H1 (cell line): Measurements from ENCODE around the gene PKN1. TPM values are rescaled to one million over a fixed set of nuclear protein-coding genes. Genes with fewer than 3 reads are reported as not detected.

Source experiments
- CTCF ChIA-PET: fragments of 300-600 bp; sonication (Branson Sonifier 250); formaldehyde crosslinking; loops from one replicate; lab custom pipeline; 2021; ENCODE audit not compliant: partially characterized antibody; lab: Charles Lee
- POLR2A ChIA-PET: fragments of 300-600 bp; sonication (Branson Sonifier 250); formaldehyde crosslinking; loops from one replicate; lab custom pipeline; 2021; ENCODE audit warnings: inconsistent platforms; ENCODE audit not compliant: partially characterized antibody; lab: Charles Lee
- DNase-seq, 2 experiments: peaks; one replicate each; pipeline versions ENCODE4 v3.0.0 to v3.0.0-alpha.2; 2010 to 2022; ENCODE audit warnings: low spot score in 2 of 2, low read depth in 1 of 2, mixed read lengths in 1 of 2
- FAIRE-seq: peaks from 2 replicates; lab custom pipeline; 2011; peaks lifted over from hg19 to GRCh38; lab: Jason Lieb, UNC
- H2AFZ ChIP-seq: 2 replicates; pipeline ENCODE4 v1.8.1; 2012; ENCODE audit warnings: low read length, inconsistent platforms
- H2AK5ac ChIP-seq: 2 replicates; pipeline ENCODE4 v1.6.1; 2013; ENCODE audit warnings: low read depth, low read length
- H2BK120ac ChIP-seq: replicated peaks from 2 replicates; pipeline ENCODE3; 2013; ENCODE audit warnings: low read depth, low read length, inconsistent platforms
- H2BK12ac ChIP-seq: 2 replicates; pipeline ENCODE4 v1.6.1; 2013; ENCODE audit warnings: low read depth, low read length
- H2BK15ac ChIP-seq: 2 replicates; pipeline ENCODE4 v1.6.1; 2013; ENCODE audit warnings: low read length
- H2BK20ac ChIP-seq: 2 replicates; pipeline ENCODE4 v1.6.1; 2013; ENCODE audit warnings: low read length
- H2BK5ac ChIP-seq: 2 replicates; pipeline ENCODE4 v1.6.1; 2013; ENCODE audit warnings: low read depth, low read length
- H3K14ac ChIP-seq: 2 replicates; pipeline ENCODE4 v1.6.1; 2013; ENCODE audit warnings: inconsistent platforms; ENCODE audit not compliant: insufficient read length
- H3K18ac ChIP-seq: 2 replicates; pipeline ENCODE4 v1.6.1; 2013; ENCODE audit warnings: low read length; ENCODE audit errors: extremely low read depth
- H3K23ac ChIP-seq: 2 replicates; pipeline ENCODE4 v1.6.1; 2013; ENCODE audit warnings: inconsistent platforms; ENCODE audit not compliant: insufficient read length
- H3K23me2 ChIP-seq: 2 replicates; pipeline ENCODE4 v1.6.1; 2013; ENCODE audit warnings: low read depth, low read length
- H3K27ac ChIP-seq: 2 replicates; pipeline ENCODE4 v1.6.1; 2011; ENCODE audit warnings: low read depth, low read length, inconsistent platforms
- H3K27me3 ChIP-seq, 4 experiments: replicated peaks in 1 of 4; 1 replicate in 1 of 4; 2 replicates in 3 of 4; pipeline versions ENCODE4 v1.6.1 to v1.8.1; 2011 to 2013; ENCODE audit warnings: low read length in 3 of 4, mild to moderate bottlenecking in 3 of 4, inconsistent platforms in 2 of 4, mixed read lengths in 2 of 4, moderate library complexity in 1 of 4; ENCODE audit not compliant: control insufficient read depth in 3 of 4, insufficient read depth in 3 of 4; ENCODE audit errors: extremely low read depth in 1 of 4
- H3K36me3 ChIP-seq, 4 experiments: 2 replicates each; pipeline versions ENCODE4 v1.6.1 to v1.8.1; 2011 to 2013; ENCODE audit warnings: mild to moderate bottlenecking in 4 of 4, low read length in 3 of 4, moderate library complexity in 2 of 4, control low read depth in 1 of 4, inconsistent platforms in 1 of 4; ENCODE audit not compliant: insufficient read depth in 4 of 4, control insufficient read depth in 2 of 4
- H3K4ac ChIP-seq: replicated peaks from 2 replicates; pipeline ENCODE3; 2013; ENCODE audit warnings: low read length, low read depth, mixed read lengths, inconsistent platforms; ENCODE audit not compliant: insufficient read length
- H3K4me1 ChIP-seq, 4 experiments: replicated peaks in 1 of 4; 1 replicate in 1 of 4; 2 replicates in 3 of 4; pipeline versions ENCODE4 v1.6.1 to v1.8.1; 2011 to 2013; ENCODE audit warnings: low read length in 3 of 4, inconsistent platforms in 2 of 4, mixed read lengths in 1 of 4; ENCODE audit not compliant: insufficient read depth in 4 of 4, control insufficient read depth in 3 of 4
- H3K4me2 ChIP-seq, 2 experiments: 2 replicates each; pipeline versions ENCODE4 v1.6.1 to v1.8.1; 2011 to 2013; ENCODE audit warnings: low read depth in 2 of 2, low read length in 2 of 2, control low read depth in 1 of 2, inconsistent platforms in 1 of 2, mild to moderate bottlenecking in 1 of 2; ENCODE audit not compliant: insufficient read depth in 1 of 2
- H3K4me3 ChIP-seq, 4 experiments: fragments of 200-600, 300-600 bp in 1 of 4; sonication (generic), shearing (Covaris generic), sonication (Bioruptor Twin) in 1 of 4; 2 replicates each; pipeline versions ENCODE4 v1.5.1 to v1.8.1; 2011 to 2016; ENCODE audit warnings: low read length in 4 of 4, low read depth in 3 of 4, control low read depth in 2 of 4, inconsistent platforms in 2 of 4, mild to moderate bottlenecking in 2 of 4, mixed read lengths in 1 of 4, moderate library complexity in 1 of 4; ENCODE audit not compliant: insufficient read depth in 2 of 4; ENCODE audit errors: extremely low read depth in 1 of 4
- H3K56ac ChIP-seq: replicated peaks from 2 replicates; pipeline ENCODE3; 2013; ENCODE audit warnings: low read depth, mild to moderate bottlenecking, mixed read lengths, low read length, inconsistent platforms; ENCODE audit not compliant: insufficient read length
- H3K79me1 ChIP-seq: 2 replicates; pipeline ENCODE4 v1.6.1; 2013; ENCODE audit warnings: low read depth, low read length, control low read depth
- H3K79me2 ChIP-seq, 2 experiments: 2 replicates each; pipeline versions ENCODE4 v1.6.1 to v1.8.1; 2012 to 2013; ENCODE audit warnings: low read length in 2 of 2, mild to moderate bottlenecking in 2 of 2, inconsistent platforms in 1 of 2; ENCODE audit not compliant: insufficient read depth in 2 of 2, control insufficient read depth in 1 of 2
- H3K9ac ChIP-seq, 4 experiments: replicated peaks in 1 of 4; 1 replicate in 1 of 4; 2 replicates in 3 of 4; pipeline versions ENCODE4 v1.6.1 to v1.8.1; 2011 to 2013; ENCODE audit warnings: low read depth in 3 of 4, low read length in 3 of 4, control low read depth in 2 of 4, mild to moderate bottlenecking in 2 of 4, moderate library complexity in 2 of 4, inconsistent platforms in 1 of 4; ENCODE audit errors: extremely low read depth in 1 of 4
- H3K9me3 ChIP-seq, 2 experiments: 2 replicates each; pipeline versions ENCODE4 v1.6.1 to v1.8.1; 2012 to 2013; ENCODE audit warnings: mild to moderate bottlenecking in 2 of 2, moderate library complexity in 2 of 2, control low read depth in 1 of 2, inconsistent platforms in 1 of 2, low read depth in 1 of 2, low read length in 1 of 2, mixed read lengths in 1 of 2; ENCODE audit not compliant: insufficient read depth in 2 of 2
- H4K20me1 ChIP-seq, 2 experiments: replicated peaks in 1 of 2; 2 replicates each; pipeline versions ENCODE3 to v1.8.1; 2011 to 2013; ENCODE audit warnings: inconsistent platforms in 2 of 2, low read length in 2 of 2, mild to moderate bottlenecking in 1 of 2; ENCODE audit not compliant: insufficient read depth in 2 of 2, control insufficient read depth in 1 of 2
- H4K5ac ChIP-seq: 2 replicates; pipeline ENCODE4 v1.6.1; 2013; ENCODE audit warnings: low read length, low read depth, mixed read lengths, inconsistent platforms; ENCODE audit not compliant: insufficient read length
- H4K8ac ChIP-seq: 2 replicates; pipeline ENCODE4 v1.8.0; 2013; ENCODE audit warnings: mild to moderate bottlenecking, moderate library complexity, low read length, inconsistent platforms; ENCODE audit not compliant: insufficient read depth; ENCODE audit errors: extremely low read depth
- H4K91ac ChIP-seq: replicated peaks from 2 replicates; pipeline ENCODE3; 2013; ENCODE audit warnings: low read length, mixed read lengths, inconsistent platforms; ENCODE audit not compliant: insufficient read length
- ASH2L ChIP-seq: fragments of 200-600, 300-600 bp; sonication (generic); IDR thresholded peaks from one replicate; pipeline ENCODE4 v1.7.1; 2017; ENCODE audit warnings: low read length
- BACH1 ChIP-seq: IDR thresholded peaks from 2 replicates; pipeline ENCODE4 v1.6.1; 2012; ENCODE audit warnings: low read length, improper control_type of control experiment
- JUN ChIP-seq: IDR thresholded peaks from 2 replicates; pipeline ENCODE4 v1.6.1; 2011; ENCODE audit warnings: low read depth, mild to moderate bottlenecking, improper control_type of control experiment, low read length
- POLR2A ChIP-seq, 2 experiments: IDR thresholded peaks; 1 replicate in 1 of 2; 2 replicates in 1 of 2; pipeline ENCODE4 v1.6.1; 2011; ENCODE audit warnings: low read depth in 2 of 2, low read length in 2 of 2, mild to moderate bottlenecking in 2 of 2; ENCODE audit errors: control extremely low read depth in 1 of 2
- SUZ12 ChIP-seq: fragments of 200-600 bp; sonication (generic); IDR thresholded peaks from 2 replicates; pipeline ENCODE4 v1.6.1; 2012; ENCODE audit warnings: mild to moderate bottlenecking, inconsistent platforms, low read length, moderate library complexity, mixed read lengths
- TEAD4 ChIP-seq: IDR thresholded peaks from 2 replicates; pipeline ENCODE4 v1.6.1; 2012; ENCODE audit warnings: low read depth, low read length, inconsistent platforms, mixed read lengths
- YY1 ChIP-seq: IDR thresholded peaks from 2 replicates; pipeline ENCODE4 v1.6.1; 2011; ENCODE audit warnings: low read depth, mild to moderate bottlenecking, low read length
- ZNF274 ChIP-seq: IDR thresholded peaks from 2 replicates; pipeline ENCODE4 v1.7.0; 2012; ENCODE audit warnings: low read length, borderline replicate concordance; ENCODE audit errors: extremely low read depth
- WGBS, 2 experiments: shearing (Covaris generic) in 1 of 2; methylation state at CpG; one replicate each; pipeline versions ENCODE4 v1.1.6 to v1.1.7; 2013 to 2015; ENCODE audit warnings: low lambda C conversion rate in 2 of 2, mixed read lengths in 2 of 2, inconsistent platforms in 1 of 2, low coverage in 1 of 2, missing lambda C conversion rate in 1 of 2; ENCODE audit not compliant: insufficient replicate concordance in 2 of 2, insufficient coverage in 1 of 2, insufficient read length in 1 of 2; ENCODE audit errors: extremely low coverage in 1 of 2, missing lambda C conversion rate in 1 of 2; 5-methylcytosine and 5-hydroxymethylcytosine counted together
- polyA plus RNA-seq, 7 experiments: library from polyadenylated mRNA; depleted of rRNA in 3 of 7; stranded (reverse) in 5 of 7; unstranded in 2 of 7; fragments of >200 nt in 5 of 7; fragments of 200-250 nt in 2 of 7; gene quantifications; 1 replicate in 5 of 7; 2 replicates in 1 of 7; 4 replicates in 1 of 7; pipeline versions ENCODE4 v1.2.1 to v1.2.3, GENCODE V29; 2011 to 2013; ENCODE audit warnings: missing spikeins in 2 of 7, mixed read lengths in 2 of 7
- total RNA-seq: library from RNA; stranded (reverse); fragmentation: NEBNext Ultra II Directional; extraction: Animal tissue kit (Norgen Biotek cat#: 25700); gene quantifications from 2 replicates; pipeline ENCODE4 v1.2.1, GENCODE V29; 2021

PKN1 gene
- total and polyA plus RNA-seq, 2 of the 8 experiments (the other 6 are each of a cell fraction or from before 2014, with no cell fraction given): 65.2 to 162 TPM

DNA sequence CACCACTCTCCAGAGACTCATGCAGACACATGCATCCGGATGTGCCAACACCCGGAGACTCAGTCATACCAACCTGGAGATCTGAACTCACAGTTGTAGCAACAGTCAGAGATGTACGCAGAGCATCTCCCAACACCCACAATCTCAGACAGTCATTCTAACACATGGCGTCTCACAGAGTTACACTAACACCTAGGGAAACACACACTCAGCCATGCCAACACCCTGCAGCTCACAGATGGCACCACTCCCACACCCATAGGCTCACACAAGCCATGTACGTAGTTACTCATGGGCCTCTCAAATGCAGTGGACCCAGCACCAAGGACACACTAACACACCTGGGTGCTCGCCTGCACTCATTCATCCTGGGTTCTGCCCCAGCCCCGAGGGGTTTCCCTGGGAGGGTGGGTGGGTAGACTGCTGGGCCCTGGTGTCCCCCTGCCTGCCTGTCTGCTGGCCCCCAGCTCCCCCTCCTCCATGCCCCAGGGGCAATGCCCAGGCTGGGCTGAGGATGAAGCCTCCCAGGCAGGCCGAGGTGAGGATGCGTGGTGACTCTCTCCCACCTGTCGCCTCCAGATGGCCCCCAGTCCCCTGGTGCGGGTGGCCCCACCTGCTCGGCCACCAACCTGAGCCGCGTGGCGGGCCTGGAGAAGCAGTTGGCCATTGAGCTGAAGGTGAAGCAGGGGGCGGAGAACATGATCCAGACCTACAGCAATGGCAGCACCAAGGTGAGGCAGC lies 10.0 kb downstream of the PKN1 start:
- Histone ChIP-seq H2AK5ac (no peak overlapping the region), H3K27ac (no peak overlapping the region), H3K9me3 (no peaks in the 10 kb centered on the region), H3K23me2 (no peaks in the 10 kb centered on the region), H2BK120ac (no peak overlapping the region), H3K27me3 (no peaks in the 10 kb centered on the region), H2AFZ (no peak overlapping the region), H4K8ac (no peak overlapping the region), H3K79me1 (peaks cover 12% of the 10 kb centered on the region), H3K36me3 (peaks cover 22 to 49% (median 41%) of the 10 kb centered on the region in 4 experiments), H3K79me2 (peaks cover 0 to 10% of the 10 kb centered on the region in 2 experiments; a peak in 2 of 4 replicates), H2BK15ac (no peak overlapping the region), H3K4me1 (no peaks in the 10 kb centered on the region), H3K4ac (no peak overlapping the region), H3K4me3 (no peak overlapping the region), H2BK20ac (no peak overlapping the region), H3K14ac (no peak overlapping the region), H2BK5ac (no peak overlapping the region), H3K4me2 (no peak overlapping the region), H4K5ac (no peak overlapping the region), H3K18ac (no peak overlapping the region), H4K20me1 (peaks cover 10 to 29% of the 10 kb centered on the region in 2 experiments), H3K23ac (no peak overlapping the region), H2BK12ac (no peak overlapping the region), H3K56ac (no peak overlapping the region), H3K9ac (no peak overlapping the region), H4K91ac (no peak overlapping the region)
- POLR2A ChIA-PET: no interaction called here
- DNase-seq (no peak), FAIRE-seq (no peak)
- 95% methylated on average over 13 of the region's 16 CpGs; no CpG with 5 or more reads in 1 of the 2 experiments for WGBS, 2 experiments
- TF ChIP-seq BACH1: no peak
- TF ChIP-seq TEAD4: no peak
- no peak for TF ChIP-seq JUN
- TF ChIP-seq ZNF274: no peak
- TF ChIP-seq YY1: no peak
- no peak for TF ChIP-seq ASH2L
- TF ChIP-seq SUZ12: no peak
- TF ChIP-seq POLR2A (IDR thresholded peaks at IDR 0.05; ENCODE audit: control extremely low read depth in 1 of 2, low read depth in 2 of 2, low read length in 2 of 2): no peak
- CTCF ChIA-PET: no interaction called here
